MCF 10A (cell line): ENCODE measurements around the gene TXLNB. TPM values are rescaled to one million over a fixed set of nuclear protein-coding genes. Genes with fewer than 3 reads are reported as not detected.
"Not testable (repeated sequence)": the region's sequence is repeated elsewhere in the genome, so short reads cannot be mapped to it uniquely, and the experiment has no call there.

Experiments
- BruUV-seq: library from RNA; stranded (reverse); fragments of 400-500 nt; replicated peaks from 2 replicates; lab custom pipeline; 2021; lab: Mats Ljungman, UMichigan
- CTCF ChIA-PET: fragments of 300-600 bp; sonication (Branson Sonifier 250); formaldehyde crosslinking; extraction: SDS; loops from one replicate; lab custom pipeline; 2021; ENCODE audit warnings: antibody characterized with exemption, inconsistent platforms; lab: Yijun Ruan, JAX
- POLR2A ChIA-PET: fragments of 300-600, 350-650 bp; sonication (Branson Sonifier 250); formaldehyde crosslinking; extraction: SDS; loops from one replicate; lab custom pipeline; 2020; ENCODE audit warnings: antibody characterized with exemption, inconsistent platforms; lab: Yijun Ruan, JAX
- DNase-seq: peaks from one replicate; pipeline ENCODE4 v3.0.0-alpha.2; 2018; ENCODE audit not compliant: unreplicated experiment
- H3K27ac Mint-ChIP-seq: one replicate; pipeline ENCODE4 v1.8.0; 2022; ENCODE audit warnings: mild to moderate bottlenecking, low read depth, mixed read lengths; ENCODE audit not compliant: unreplicated experiment
- H3K27me3 Mint-ChIP-seq: one replicate; pipeline ENCODE4 v1.8.0; 2022; ENCODE audit warnings: mixed read lengths; ENCODE audit not compliant: insufficient read depth, unreplicated experiment
- H3K36me3 Mint-ChIP-seq: one replicate; pipeline ENCODE4 v1.8.0; 2022; ENCODE audit warnings: mild to moderate bottlenecking, moderate library complexity, mixed read lengths; ENCODE audit not compliant: insufficient read depth, unreplicated experiment
- H3K4me1 Mint-ChIP-seq: one replicate; pipeline ENCODE4 v1.8.0; 2022; ENCODE audit warnings: mixed read lengths; ENCODE audit not compliant: insufficient read depth, unreplicated experiment
- H3K4me3 Mint-ChIP-seq: one replicate; pipeline ENCODE4 v1.8.0; 2022; ENCODE audit warnings: mild to moderate bottlenecking, moderate library complexity, mixed read lengths; ENCODE audit not compliant: unreplicated experiment
- H3K9me3 Mint-ChIP-seq: one replicate; pipeline ENCODE4 v1.8.0; 2022; ENCODE audit warnings: mixed read lengths; ENCODE audit not compliant: unreplicated experiment
- CTCF ChIP-seq: fragments of 200-600 bp; IDR thresholded peaks from one replicate; pipeline ENCODE4 v1.8.0; 2022; ENCODE audit warnings: antibody characterized with exemption, mild to moderate bottlenecking; ENCODE audit not compliant: unreplicated experiment
- intact Hi-C: fragments of 100-400 bp; cut with micrococcal nuclease; formaldehyde crosslinking; loops from 2 replicates; pipeline ENCODE4 v1.14.1; 2022
- total RNA-seq: library from RNA; stranded (reverse); gene quantifications from 2 replicates; pipeline ENCODE4 v1.2.3, GENCODE V29; 2022

Gene TXLNB
- total RNA-seq, 1 experiment from 2014 or later = not detected

DNA sequence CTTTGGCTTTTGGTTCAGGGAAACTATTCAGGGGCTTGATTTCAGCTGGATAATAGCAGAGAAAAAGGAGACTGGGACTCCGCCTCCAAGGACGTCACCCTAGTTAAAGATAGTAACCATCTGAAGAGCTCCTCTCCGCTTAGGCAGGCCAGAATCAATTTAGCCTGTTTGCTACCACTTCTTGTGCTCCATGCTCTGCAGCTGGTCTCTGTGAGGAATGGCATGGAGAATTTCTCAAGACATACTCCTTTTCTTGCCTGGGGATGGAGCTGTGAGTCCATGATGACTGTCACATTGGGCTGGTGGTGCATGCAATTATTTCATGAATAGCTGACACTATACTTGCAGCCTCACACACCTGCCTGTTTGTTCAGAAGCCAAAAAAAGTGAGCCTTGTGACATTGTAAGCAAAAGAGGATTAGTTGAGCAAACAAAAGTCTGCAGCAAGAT is 61.4 kb downstream of the TXLNB start:
- Mint-ChIP-seq H3K27me3 (no peaks in the 10 kb centered on the region), H3K4me1 (no peaks in the 10 kb centered on the region), H3K27ac (no peak overlapping the region), H3K9me3 (no peaks in the 10 kb centered on the region), H3K36me3 (no peaks in the 10 kb centered on the region), H3K4me3 (no peak overlapping the region)
- peak; percentile 22 for DNase-seq
- BruUV-seq = no TSS peak
- intact Hi-C loops = no loop called here
- ChIA-PET POLR2A (interaction anchor here (0.6 to 0.7 kb wide), 2 partner anchors 71 to 322 kb away, joined by 3 to 4 read pairs; no protein-coding TSS in a partner anchor), CTCF (interaction anchor here (1.2 to 1.9 kb wide), 4 partner anchors 11 to 139 kb away, joined by 3 to 9 read pairs (median 4); no protein-coding TSS in a partner anchor)
- no peak for TF ChIP-seq CTCF

DNA sequence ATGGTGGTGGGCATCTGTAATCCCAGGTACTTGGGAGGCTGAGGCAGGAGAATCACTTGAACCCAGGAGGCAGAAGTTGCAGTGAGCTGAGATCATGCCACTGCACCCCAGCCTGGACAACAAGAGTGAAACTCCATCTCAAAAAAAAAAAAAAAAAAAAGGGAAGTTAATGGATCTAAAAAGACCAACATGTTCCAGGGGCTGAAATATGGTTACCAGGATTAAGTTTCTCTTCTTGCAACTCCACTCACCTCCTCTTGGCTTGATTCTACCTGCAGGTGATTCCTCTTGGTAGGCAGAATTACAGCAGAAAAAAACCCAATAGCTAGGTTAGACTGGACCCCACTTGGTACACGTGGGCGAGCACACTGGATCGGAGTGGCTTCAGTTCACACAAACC is 63.4 kb downstream of the TXLNB start:
- CTCF ChIA-PET, BruUV-seq, H3K27ac Mint-ChIP-seq, intact Hi-C loops, H3K9me3 Mint-ChIP-seq, H3K27me3 Mint-ChIP-seq, H3K4me3 Mint-ChIP-seq, DNase-seq, H3K4me1 Mint-ChIP-seq, POLR2A ChIA-PET, H3K36me3 Mint-ChIP-seq: not testable (repeated sequence)

- no peak for TF ChIP-seq CTCF
- ChIA-PET POLR2A (interaction anchor here (0.6 to 1.3 kb wide), 3 partner anchors 95 to 233 kb away, joined by 3 to 7 read pairs (median 3); no protein-coding TSS in a partner anchor), CTCF (interaction anchor here (0.6 to 3.3 kb wide), 30 partner anchors 11 to 534 kb away, joined by 3 to 29 read pairs (median 4); no protein-coding TSS in a partner anchor)
- Mint-ChIP-seq H3K27me3 (no peaks in the 10 kb centered on the region), H3K36me3 (no peaks in the 10 kb centered on the region), H3K9me3 (no peaks in the 10 kb centered on the region), H3K4me1 (peaks cover 5% of the 10 kb centered on the region), H3K27ac (no peak overlapping the region), H3K4me3 (no peak overlapping the region)
- no peak for DNase-seq
- BruUV-seq = no TSS peak
- intact Hi-C loops = loop anchor here (1.0 to 2.0 kb wide), 2 partner anchors 145 to 403 kb away; no protein-coding TSS in a partner anchor
These were observed 72.1 kb downstream of the TXLNB start for GRCh38 chr6:139219746-139220145.

GRCh38 chr6:139219271-139219729 is 72.5 kb downstream of the TXLNB start:
- TF ChIP-seq CTCF = peak; percentile 63
- peaks cover 5% of the 10 kb centered on the region for H3K4me1 Mint-ChIP-seq
- peak; percentile 78 for DNase-seq
- H3K36me3 Mint-ChIP-seq = no peaks in the 10 kb centered on the region
- no peak overlapping the region for H3K27ac Mint-ChIP-seq
- CTCF ChIA-PET = interaction anchor here (0.6 to 3.3 kb wide), 31 partner anchors 11 to 699 kb away, joined by 3 to 29 read pairs (median 4); no protein-coding TSS in a partner anchor
- POLR2A ChIA-PET = interaction anchor here (0.6 to 1.3 kb wide), 4 partner anchors 81 to 232 kb away, joined by 3 to 7 read pairs (median 3); no protein-coding TSS in a partner anchor
- intact Hi-C loops = loop anchor here (1.0 to 2.0 kb wide), 2 partner anchors 145 to 402 kb away; no protein-coding TSS in a partner anchor
- no TSS peak for BruUV-seq
- H3K27me3 Mint-ChIP-seq = no peaks in the 10 kb centered on the region
- no peaks in the 10 kb centered on the region for H3K9me3 Mint-ChIP-seq
- H3K4me3 Mint-ChIP-seq = no peak overlapping the region

GRCh38 chr6:139212460-139212859 is 79.3 kb downstream of the TXLNB start:
- H3K4me3 Mint-ChIP-seq, H3K27me3 Mint-ChIP-seq, H3K9me3 Mint-ChIP-seq, H3K4me1 Mint-ChIP-seq, BruUV-seq, H3K27ac Mint-ChIP-seq, POLR2A ChIA-PET, intact Hi-C loops, CTCF ChIA-PET, H3K36me3 Mint-ChIP-seq, DNase-seq: not testable (repeated sequence)

GRCh38 chr6:139210766-139211165 is 81.0 kb downstream of the TXLNB start:
- H3K9me3 Mint-ChIP-seq = peaks cover 12% of the 10 kb centered on the region
- H3K4me1 Mint-ChIP-seq, DNase-seq, H3K27ac Mint-ChIP-seq, intact Hi-C loops, BruUV-seq, H3K4me3 Mint-ChIP-seq, H3K36me3 Mint-ChIP-seq, POLR2A ChIA-PET, H3K27me3 Mint-ChIP-seq: not testable (repeated sequence)
- CTCF ChIA-PET = interaction anchor here (0.6 kb wide), 2 partner anchors 44 to 1251 kb away, joined by 3 to 4 read pairs; no protein-coding TSS in a partner anchor
